ENCODE data around the gene NALF2. TPM values are rescaled to one million over a fixed set of nuclear protein-coding genes. Genes with fewer than 3 reads are reported as not detected.

Gene NALF2
- total RNA-seq, 1 donor from 2014 or later = not detected

Other genes starting within 250 kb of the NALF2 start
- gene EDA, start 111.8 kb downstream of the NALF2 start, total RNA-seq = 5.5 TPM

All from upper lobe of right lung (tissue), 1 donor.